Measurements from ENCODE around the gene AURKA. TPM values are rescaled to one million over a fixed set of nuclear protein-coding genes. Genes with fewer than 3 reads are reported as not detected.

AURKA gene
- total and polyA plus RNA-seq, 7 donors: 1.2 to 25.1 (median 3.0) TPM

DNA sequence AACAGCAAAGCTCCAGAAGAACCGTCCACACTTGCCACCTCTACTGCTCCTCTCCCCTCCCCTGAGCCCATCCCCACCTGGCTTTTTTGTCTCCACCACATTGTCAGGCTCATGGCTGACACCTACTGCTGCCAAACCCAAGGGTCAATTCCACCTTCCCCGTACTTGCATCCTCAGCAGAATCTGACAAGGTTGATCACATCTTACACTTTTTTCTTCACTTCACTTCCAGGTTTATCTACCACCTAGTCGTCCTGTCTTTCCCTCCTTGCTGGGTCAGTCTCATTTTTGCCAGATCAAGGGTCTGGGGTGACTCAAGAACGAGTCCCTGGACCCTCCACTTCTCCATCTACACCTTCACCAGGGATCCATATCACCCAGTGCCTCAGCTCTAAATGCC lies 3.1 kb downstream of the AURKA start:
- intact Hi-C loops (cut with DNase I): no loop called here
- 86 to 94% methylated on average over 4 of the region's 4 CpGs for WGBS, 2 donors
- DNase-seq: no peak
- H3K4me3 ChIP-seq: no peak overlapping the region
- no peaks in the 10 kb centered on the region for H3K9me3 ChIP-seq
- peaks cover 0 to 20% (median 17%) of the 10 kb centered on the region in 4 donors for H3K4me1 ChIP-seq
- TF ChIP-seq, protein P1, sequence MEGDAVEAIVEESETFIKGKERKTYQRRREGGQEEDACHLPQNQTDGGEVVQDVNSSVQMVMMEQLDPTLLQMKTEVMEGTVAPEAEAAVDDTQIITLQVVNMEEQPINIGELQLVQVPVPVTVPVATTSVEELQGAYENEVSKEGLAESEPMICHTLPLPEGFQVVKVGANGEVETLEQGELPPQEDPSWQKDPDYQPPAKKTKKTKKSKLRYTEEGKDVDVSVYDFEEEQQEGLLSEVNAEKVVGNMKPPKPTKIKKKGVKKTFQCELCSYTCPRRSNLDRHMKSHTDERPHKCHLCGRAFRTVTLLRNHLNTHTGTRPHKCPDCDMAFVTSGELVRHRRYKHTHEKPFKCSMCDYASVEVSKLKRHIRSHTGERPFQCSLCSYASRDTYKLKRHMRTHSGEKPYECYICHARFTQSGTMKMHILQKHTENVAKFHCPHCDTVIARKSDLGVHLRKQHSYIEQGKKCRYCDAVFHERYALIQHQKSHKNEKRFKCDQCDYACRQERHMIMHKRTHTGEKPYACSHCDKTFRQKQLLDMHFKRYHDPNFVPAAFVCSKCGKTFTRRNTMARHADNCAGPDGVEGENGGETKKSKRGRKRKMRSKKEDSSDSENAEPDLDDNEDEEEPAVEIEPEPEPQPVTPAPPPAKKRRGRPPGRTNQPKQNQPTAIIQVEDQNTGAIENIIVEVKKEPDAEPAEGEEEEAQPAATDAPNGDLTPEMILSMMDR (IDR thresholded peaks at IDR 0.05): no peak
- TF ChIP-seq EP300 (IDR thresholded peaks at IDR 0.05) (no peak), POLR2A (IDR thresholded peaks at IDR 0.05) (no peak), POLR2AphosphoS5 (IDR thresholded peaks at IDR 0.05) (no peak)
- H3K36me3 ChIP-seq: no peaks in the 10 kb centered on the region
- no peaks in the 10 kb centered on the region for H3K27me3 ChIP-seq
- no peak overlapping the region for H3K27ac ChIP-seq

- no peak overlapping the region for H3K4me3 ChIP-seq
- H3K4me1 ChIP-seq: peaks cover 0 to 6% (median 3%) of the 10 kb centered on the region in 4 donors
- TF ChIP-seq POLR2A (IDR thresholded peaks at IDR 0.05) (no peak), EP300 (IDR thresholded peaks at IDR 0.05) (no peak), POLR2AphosphoS5 (IDR thresholded peaks at IDR 0.05) (no peak)
- TF ChIP-seq, protein P1 (IDR thresholded peaks at IDR 0.05): no peak
- intact Hi-C loops (cut with DNase I): no loop called here
- no peaks in the 10 kb centered on the region for H3K36me3 ChIP-seq
- H3K27me3 ChIP-seq: no peaks in the 10 kb centered on the region
- no peaks in the 10 kb centered on the region for H3K9me3 ChIP-seq
- DNase-seq: no peak
- WGBS, 2 donors: 96 to 98% methylated on average over 6 of the region's 6 CpGs
- H3K27ac ChIP-seq: no peak overlapping the region
Observed at GRCh38 chr20:56386219-56386618, 5.8 kb downstream of the AURKA start.

DNA sequence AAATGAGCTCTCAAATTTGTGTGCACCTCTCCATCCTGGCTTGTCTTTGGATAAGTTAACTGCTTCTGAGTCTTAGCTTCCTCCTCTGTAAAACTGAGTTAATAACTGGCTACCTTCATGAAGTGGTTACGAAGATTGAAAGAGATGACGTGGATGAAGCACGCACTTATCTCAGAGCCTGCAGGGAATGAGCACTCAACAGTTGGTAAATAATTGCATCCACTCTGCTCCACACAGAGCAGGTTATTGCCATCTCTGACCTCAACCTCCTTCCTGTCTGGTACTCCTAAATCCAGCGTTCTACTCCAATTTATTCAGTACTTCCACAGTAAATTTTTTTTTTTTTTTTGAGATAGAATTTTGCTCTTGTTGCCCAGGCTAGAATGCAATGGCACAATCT lies 6.9 kb downstream of the AURKA start:
- TF ChIP-seq POLR2AphosphoS5 (IDR thresholded peaks at IDR 0.05): no peak
- no peak for TF ChIP-seq POLR2A (IDR thresholded peaks at IDR 0.05)
- TF ChIP-seq EP300 (IDR thresholded peaks at IDR 0.05): no peak
- TF ChIP-seq, protein P1 (IDR thresholded peaks at IDR 0.05): no peak
- Histone ChIP-seq H3K9me3 (no peaks in the 10 kb centered on the region), H3K4me1 (no peaks in the 10 kb centered on the region), H3K27ac (no peak overlapping the region), H3K4me3 (no peak overlapping the region), H3K27me3 (no peaks in the 10 kb centered on the region), H3K36me3 (no peaks in the 10 kb centered on the region)
- WGBS, 2 donors: 94 to 97% methylated on average over 4 of the region's 4 CpGs
- intact Hi-C loops (cut with DNase I): no loop called here
- DNase-seq: no peak

DNA sequence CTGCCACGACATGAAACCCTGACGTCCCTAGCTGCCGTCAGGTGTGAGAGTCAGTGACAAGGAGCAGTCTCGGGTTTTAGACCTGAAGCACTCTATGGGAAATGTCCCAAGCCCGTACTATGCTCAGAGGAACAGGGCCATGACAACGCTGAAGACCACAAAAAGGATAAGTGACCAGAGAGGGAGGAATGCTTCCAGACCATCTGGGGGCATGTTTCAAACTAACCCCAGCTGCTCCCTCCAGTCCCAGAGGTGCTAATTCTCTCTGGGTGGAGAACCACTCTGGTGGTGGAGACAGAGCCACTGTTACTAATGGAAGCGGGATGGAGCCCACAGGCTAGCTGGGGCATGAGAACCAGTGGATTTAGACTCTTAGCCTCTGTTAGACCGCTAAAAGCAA lies 8.7 kb downstream of the AURKA start:
- no peaks in the 10 kb centered on the region for H3K36me3 ChIP-seq
- H3K4me3 ChIP-seq: no peak overlapping the region
- intact Hi-C loops (cut with DNase I): no loop called here
- TF ChIP-seq POLR2AphosphoS5 (IDR thresholded peaks at IDR 0.05) (no peak), EP300 (IDR thresholded peaks at IDR 0.05) (no peak), POLR2A (IDR thresholded peaks at IDR 0.05) (no peak)
- TF ChIP-seq, protein P1 (IDR thresholded peaks at IDR 0.05): no peak
- H3K9me3 ChIP-seq: no peaks in the 10 kb centered on the region
- H3K4me1 ChIP-seq: no peaks in the 10 kb centered on the region
- no peak overlapping the region for H3K27ac ChIP-seq
- H3K27me3 ChIP-seq: no peaks in the 10 kb centered on the region
- no peak for DNase-seq
- 93 to 95% methylated on average over 8 of the region's 8 CpGs for WGBS, 2 donors

- Histone ChIP-seq H3K27ac (no peak overlapping the region), H3K4me1 (no peaks in the 10 kb centered on the region), H3K36me3 (no peaks in the 10 kb centered on the region), H3K9me3 (no peaks in the 10 kb centered on the region), H3K4me3 (no peak overlapping the region), H3K27me3 (no peaks in the 10 kb centered on the region)
- TF ChIP-seq, protein P1 (IDR thresholded peaks at IDR 0.05): no peak
- 87 to 89% methylated on average over 4 of the region's 4 CpGs for WGBS, 2 donors
- intact Hi-C loops (cut with DNase I): no loop called here
- no peak for DNase-seq
Observed at GRCh38 chr20:56382696-56383095, 9.3 kb downstream of the AURKA start.
